ENCODE data around the gene DCAF15. TPM values are rescaled to one million over a fixed set of nuclear protein-coding genes. Genes with fewer than 3 reads are reported as not detected.
"Not testable (repeated sequence)": the region's sequence is repeated elsewhere in the genome, so short reads cannot be mapped to it uniquely, and the experiment has no call there.

Gene DCAF15
- total RNA-seq, 1 experiment from 2014 or later, result 39.1 TPM

DNA sequence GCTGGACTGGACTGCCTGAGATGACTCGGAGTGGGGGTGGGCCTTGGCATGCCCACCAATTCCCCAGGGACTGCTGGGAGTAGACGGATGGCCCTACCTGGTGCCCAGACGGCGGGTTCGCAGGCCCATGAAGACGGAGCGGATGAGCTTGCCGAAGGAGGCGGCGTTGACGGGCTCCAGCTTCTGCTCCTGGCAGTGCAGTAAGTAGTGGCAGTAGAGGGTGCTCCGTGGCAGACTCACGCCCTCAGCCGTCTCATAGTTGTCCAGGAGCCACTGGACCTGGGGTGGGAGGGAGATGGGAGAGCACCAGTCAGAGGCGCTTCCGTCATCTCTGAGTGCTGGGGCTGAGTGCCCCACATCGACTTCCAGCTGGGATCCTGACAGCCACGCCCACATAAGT is 17.6 kb downstream of the DCAF15 start:
- H3K36me3 ChIP-seq, result peaks cover 16% of the 10 kb centered on the region

DNA sequence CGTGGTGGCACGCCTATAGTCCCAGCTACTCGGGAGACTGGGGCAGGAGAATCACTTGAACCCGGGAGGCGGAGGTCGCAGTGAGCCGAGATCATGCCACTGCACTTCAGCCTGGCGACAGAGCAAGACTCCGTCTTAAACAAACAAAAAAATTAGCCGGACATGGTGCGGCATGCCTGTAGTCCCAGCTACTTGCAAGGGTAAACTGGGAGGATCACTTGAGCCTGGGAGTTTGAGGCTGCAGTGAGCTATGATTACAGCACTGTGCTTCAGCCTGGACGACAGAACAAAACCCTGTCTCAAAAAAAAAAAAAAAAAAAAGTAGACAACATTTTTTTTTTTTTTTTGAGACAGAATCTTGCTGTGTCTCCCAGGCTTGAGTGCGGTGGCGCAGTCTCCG is 19.6 kb downstream of the DCAF15 start:
- DNase-seq; H3K27me3 ChIP-seq; H3K27ac ChIP-seq; H3K9me3 ChIP-seq (replicated peaks); H3K4me3 ChIP-seq; H3K4me1 ChIP-seq: not testable (repeated sequence)
- peaks cover 12% of the 10 kb centered on the region for H3K36me3 ChIP-seq

More for the DNA sequence above, 17.6 kb downstream of the DCAF15 start:
- H3K9me3 ChIP-seq (replicated peaks), result no peaks in the 10 kb centered on the region
- no peaks in the 10 kb centered on the region for H3K27me3 ChIP-seq
- no peak overlapping the region for H3K27ac ChIP-seq
- H3K4me1 ChIP-seq, result no peaks in the 10 kb centered on the region
- DNase-seq, result no peak
- H3K4me3 ChIP-seq, result no peak overlapping the region

DNA sequence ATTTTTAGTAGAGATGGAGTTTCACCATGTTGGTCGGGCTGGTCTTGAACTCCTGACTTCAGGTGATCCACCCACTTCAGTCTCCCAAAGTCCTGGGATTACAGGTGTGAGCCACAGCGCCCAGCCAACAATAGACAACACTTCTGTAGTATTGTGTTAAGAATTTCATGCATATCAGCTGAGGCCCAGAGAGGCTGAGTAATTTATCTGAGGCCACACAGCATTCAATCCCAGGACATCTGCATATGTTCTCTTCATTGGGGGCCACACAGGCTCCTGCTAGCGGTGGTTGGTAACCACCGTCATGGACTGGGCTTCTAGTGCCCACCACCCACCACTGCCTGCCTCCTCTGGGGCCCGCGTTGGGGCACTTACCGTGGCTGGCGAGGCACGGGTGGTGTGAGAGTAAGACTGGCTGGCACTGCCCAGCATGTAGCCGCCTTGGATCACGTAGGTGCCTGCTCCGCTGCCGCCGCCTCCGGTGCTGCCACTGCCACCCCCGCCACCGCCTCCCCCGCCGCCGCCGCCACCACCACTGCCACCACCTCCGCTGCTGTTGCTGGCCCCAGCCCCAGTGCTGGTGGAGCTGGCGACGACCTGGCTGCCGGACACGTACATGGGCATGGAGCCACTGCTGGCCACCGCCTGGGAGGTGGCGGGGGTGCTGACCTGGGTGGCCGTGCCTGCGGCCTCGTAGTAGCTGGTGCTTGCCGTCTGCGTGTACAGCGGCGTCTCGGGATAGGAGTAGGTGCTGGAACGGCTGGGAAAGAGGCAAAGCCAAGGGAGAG is 20.3 kb downstream of the DCAF15 start:
- Histone ChIP-seq H3K36me3 (peaks cover 11% of the 10 kb centered on the region), H3K27ac (no peak overlapping the region), H3K4me1 (no peaks in the 10 kb centered on the region), H3K4me3 (no peak overlapping the region), H3K27me3 (no peaks in the 10 kb centered on the region), H3K9me3 (replicated peaks) (no peaks in the 10 kb centered on the region)
- no peak for DNase-seq

DNA sequence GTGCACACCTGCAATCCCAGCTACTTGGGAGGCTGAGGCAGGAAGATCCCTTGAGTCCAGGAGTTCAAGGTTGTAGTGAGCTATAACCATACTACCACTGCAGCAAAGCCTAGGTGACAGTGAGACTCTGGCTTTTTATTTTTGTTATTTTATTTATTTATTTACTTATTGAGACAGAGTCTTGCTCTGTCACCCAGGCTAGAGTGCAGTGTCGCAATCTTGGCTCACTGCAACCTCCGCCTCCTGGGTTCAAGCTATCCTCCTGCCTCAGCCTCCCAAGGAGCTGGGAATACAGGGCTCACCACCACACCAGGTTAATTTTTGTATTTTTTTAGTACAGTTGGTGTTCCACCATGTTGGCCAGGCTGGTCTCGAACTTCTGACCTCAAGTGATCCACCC is 21.2 kb downstream of the DCAF15 start:
- H3K9me3 ChIP-seq (replicated peaks); H3K4me1 ChIP-seq; H3K27me3 ChIP-seq; H3K4me3 ChIP-seq; H3K27ac ChIP-seq; DNase-seq; H3K36me3 ChIP-seq: not testable (repeated sequence)

DNA sequence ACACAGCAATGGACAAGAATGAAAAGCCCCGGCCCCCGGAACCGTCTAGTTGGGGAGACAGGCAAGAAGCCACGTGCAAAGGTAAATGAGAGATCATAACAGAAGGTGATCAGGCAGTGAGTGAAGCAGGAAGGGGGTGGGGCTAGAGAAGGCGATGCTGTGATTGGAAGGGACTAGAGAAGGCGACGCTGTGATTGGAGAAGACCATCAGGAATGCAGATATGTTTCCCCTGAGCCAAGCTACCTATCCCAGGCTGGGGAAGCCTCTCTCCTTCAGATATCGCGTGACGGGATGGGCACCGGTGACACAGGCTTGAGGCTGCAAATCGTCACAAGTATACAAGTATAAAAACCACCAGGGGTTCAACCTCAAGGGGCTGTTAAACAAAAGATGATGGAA is 21.8 kb downstream of the DCAF15 start:
- H3K9me3 ChIP-seq (replicated peaks), result no peaks in the 10 kb centered on the region
- H3K36me3 ChIP-seq, result peaks cover 6% of the 10 kb centered on the region; the same call in 1 of the 2 replicates
- DNase-seq, result peak in 1 of 2 experiments; percentile 58
- H3K27me3 ChIP-seq, result no peaks in the 10 kb centered on the region
- H3K4me3 ChIP-seq, result no peak overlapping the region
- H3K4me1 ChIP-seq, result no peaks in the 10 kb centered on the region
- H3K27ac ChIP-seq, result no peak overlapping the region

DNA sequence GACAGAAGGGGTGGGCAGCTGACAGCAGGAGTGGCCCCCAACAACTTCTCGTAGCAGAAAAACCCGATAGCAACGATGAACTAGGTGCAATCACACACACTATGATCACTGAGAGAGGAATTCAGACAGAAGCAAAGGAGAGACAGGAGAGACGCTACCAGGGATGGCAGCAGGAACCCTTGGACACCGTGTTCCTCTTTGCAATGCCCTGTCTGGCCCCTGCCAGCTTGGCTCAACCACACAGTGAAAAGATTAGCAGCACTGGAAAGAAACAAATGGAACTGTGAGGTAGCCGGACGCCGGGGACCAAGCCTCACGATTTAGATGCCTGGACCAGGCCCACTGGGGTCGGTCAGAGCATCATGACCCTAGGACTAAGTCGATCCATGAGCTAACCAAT is 23.6 kb downstream of the DCAF15 start:
- H3K27ac ChIP-seq, result no peak overlapping the region
- no peaks in the 10 kb centered on the region for H3K4me1 ChIP-seq
- peaks cover 3% of the 10 kb centered on the region; the same call in 1 of the 2 replicates for H3K36me3 ChIP-seq
- no peak for DNase-seq
- no peaks in the 10 kb centered on the region for H3K27me3 ChIP-seq
- H3K4me3 ChIP-seq, result no peak overlapping the region
- no peaks in the 10 kb centered on the region for H3K9me3 ChIP-seq (replicated peaks)

DNA sequence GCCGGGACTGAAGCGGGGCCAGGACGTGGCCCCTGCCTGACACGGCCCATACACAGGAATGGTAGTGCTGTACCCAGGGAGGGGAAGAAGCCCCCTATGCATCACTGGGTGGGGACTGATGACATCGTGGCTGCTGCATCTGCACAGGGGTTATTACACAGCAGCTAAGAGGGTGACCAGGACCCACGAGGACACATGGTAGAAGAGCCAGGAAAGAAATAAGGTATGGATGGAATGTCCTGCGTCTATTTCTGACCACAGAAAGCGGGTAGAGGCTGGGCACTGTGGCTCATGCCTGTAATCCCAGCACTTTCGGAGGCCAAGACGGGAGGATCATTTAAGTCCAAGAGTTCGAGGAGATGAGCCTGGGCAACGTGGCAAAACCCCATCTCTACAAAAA is 24.1 kb downstream of the DCAF15 start:
- Histone ChIP-seq H3K4me3 (no peak overlapping the region), H3K36me3 (peaks cover 3% of the 10 kb centered on the region; the same call in 1 of the 2 replicates), H3K9me3 (replicated peaks) (no peaks in the 10 kb centered on the region), H3K27ac (no peak overlapping the region), H3K4me1 (no peaks in the 10 kb centered on the region), H3K27me3 (no peaks in the 10 kb centered on the region)
- no peak for DNase-seq

DNA sequence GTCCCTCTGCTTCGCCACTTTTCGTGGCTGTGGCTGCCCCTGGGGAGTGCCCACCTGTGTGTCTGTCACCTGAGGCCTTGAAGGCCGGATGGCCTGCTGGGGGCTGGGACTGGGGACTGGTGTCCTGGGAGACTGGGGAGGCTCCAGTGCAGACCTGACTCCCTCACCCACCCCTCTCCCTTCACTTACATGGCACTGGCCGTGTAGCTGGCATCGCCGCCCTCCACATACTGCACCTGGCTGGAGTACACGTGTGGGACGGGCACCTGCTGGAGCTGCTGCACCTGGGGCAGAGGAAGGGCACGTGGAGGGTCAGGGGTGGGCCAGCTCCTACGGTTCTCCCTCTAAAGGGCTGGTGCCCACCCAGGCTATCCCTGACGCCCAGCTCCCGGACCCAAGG is 25.5 kb downstream of the DCAF15 start:
- no peak overlapping the region for H3K27ac ChIP-seq

DNA sequence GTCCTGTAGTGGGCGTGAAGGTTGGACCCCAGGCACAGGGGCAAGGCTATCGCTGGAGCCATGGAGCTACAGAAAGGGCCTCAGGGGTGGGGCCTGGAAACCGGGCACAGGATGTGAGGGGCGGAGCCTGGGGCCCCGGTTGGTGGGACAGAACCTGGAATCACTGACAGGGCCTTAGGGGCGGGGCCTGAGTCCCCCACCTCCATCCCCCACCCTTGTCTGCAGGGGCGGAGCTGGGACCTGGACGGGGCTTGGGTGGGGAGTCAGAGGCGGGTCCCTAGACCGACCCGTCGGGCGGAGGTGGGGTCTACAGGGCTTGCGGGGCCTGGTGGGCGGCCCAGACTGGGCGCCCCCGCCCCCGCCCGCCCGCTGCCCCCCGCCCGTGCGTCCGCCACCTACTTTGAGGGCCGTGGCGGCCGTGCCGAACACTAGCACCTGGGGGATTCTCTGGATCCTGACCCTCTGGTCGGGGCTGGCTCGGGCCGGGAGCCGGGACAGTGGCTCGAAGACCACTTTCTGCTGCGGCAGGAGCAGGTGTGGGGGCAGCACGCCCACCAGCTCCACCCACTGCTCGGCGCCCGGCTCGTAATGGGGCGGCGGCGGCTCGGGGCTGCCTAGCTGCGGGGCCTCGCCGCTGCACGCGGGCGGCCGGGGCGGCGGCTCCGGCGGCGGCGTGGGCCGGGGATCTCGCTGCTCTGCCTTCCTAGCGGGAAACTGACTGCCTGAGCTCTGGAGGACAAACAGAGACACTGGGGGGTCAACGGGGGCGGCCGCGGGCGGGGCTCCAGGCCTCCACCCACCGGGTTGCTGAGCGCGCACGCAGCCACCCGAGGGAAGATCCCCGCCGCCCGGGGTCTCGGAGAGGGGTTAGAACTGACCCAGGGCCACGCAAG is 26.3 kb downstream of the DCAF15 start:
- Histone ChIP-seq H3K9me3 (replicated peaks) (no peaks in the 10 kb centered on the region), H3K27ac (no peak overlapping the region), H3K4me1 (no peaks in the 10 kb centered on the region), H3K27me3 (no peaks in the 10 kb centered on the region), H3K36me3 (no peaks in the 10 kb centered on the region), H3K4me3 (no peak overlapping the region)
- DNase-seq, result peak; percentile 34 to 44

More for the DNA sequence above, 25.5 kb downstream of the DCAF15 start:
- Histone ChIP-seq H3K4me3 (no peak overlapping the region), H3K27me3 (no peaks in the 10 kb centered on the region), H3K36me3 (no peaks in the 10 kb centered on the region), H3K9me3 (replicated peaks) (no peaks in the 10 kb centered on the region), H3K4me1 (no peaks in the 10 kb centered on the region)
- no peak for DNase-seq

DNA sequence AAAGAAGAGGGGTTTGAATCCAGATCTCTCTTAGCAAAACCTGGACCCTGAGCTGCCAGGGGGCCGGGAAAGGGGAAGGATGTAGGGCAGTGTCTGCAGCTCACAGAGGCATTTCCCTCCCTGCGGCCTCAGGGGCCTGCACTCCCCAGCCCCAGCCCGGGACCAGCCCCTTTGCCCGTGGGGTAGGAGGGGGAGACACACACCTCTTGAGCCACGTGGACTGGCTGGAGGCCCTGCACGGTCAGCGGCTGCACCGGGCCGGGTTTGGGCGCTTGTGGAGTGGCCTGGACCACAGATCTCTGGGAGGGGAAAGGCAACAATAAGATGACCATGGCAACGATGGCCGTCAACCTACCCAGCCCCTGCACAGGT is 26.9 kb downstream of the DCAF15 start:
- no peak overlapping the region for H3K4me3 ChIP-seq
- H3K9me3 ChIP-seq (replicated peaks), result no peaks in the 10 kb centered on the region
- H3K36me3 ChIP-seq, result no peaks in the 10 kb centered on the region
- DNase-seq, result no peak
- no peaks in the 10 kb centered on the region for H3K4me1 ChIP-seq
- no peak overlapping the region for H3K27ac ChIP-seq
- no peaks in the 10 kb centered on the region for H3K27me3 ChIP-seq

DNA sequence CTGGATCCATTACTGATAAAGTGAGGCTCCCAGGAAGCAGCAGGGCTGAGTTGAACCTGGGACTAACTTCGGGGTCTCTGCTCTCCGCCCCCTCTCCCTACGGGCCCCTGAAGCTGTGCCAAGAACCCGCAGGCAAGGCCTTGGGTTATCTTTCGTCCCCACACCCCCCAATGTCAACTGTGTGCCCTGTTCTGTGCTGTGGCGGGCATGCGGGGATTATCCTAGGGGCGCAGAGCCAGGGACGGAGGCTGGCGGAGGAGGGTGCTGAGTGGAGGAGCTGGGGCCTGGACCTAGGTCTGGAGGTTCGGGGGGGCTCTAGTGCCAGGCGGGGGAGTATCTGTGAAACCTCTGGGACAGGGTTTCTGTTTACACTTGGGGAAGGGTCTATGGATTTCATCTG is 27.4 kb downstream of the DCAF15 start:
- H3K27ac ChIP-seq, result no peak overlapping the region
- no peak overlapping the region for H3K4me3 ChIP-seq
- no peaks in the 10 kb centered on the region for H3K9me3 ChIP-seq (replicated peaks)
- H3K4me1 ChIP-seq, result no peaks in the 10 kb centered on the region
- no peaks in the 10 kb centered on the region for H3K27me3 ChIP-seq
- no peaks in the 10 kb centered on the region for H3K36me3 ChIP-seq
- DNase-seq, result no peak

DNA sequence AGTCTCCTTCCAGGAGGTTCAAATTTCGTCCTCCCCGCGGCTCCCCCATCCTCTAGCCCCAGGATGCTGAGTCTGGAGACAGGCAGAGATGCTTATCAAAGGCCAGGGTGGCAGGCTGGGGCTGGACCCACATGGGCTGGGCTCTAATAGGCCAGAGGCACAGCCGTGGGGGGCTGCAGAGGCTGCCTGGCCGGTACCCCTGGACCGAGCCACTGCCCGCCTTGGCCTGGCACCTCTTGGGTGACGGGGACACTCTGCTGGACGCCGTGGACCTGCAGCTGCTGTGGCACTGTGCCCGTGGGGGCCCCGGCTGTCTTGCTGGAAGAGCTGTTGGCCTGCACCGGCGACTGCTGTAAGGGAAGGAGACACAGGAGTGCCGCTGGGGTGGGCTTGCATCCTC is 28.0 kb downstream of the DCAF15 start:
- H3K4me1 ChIP-seq, result no peaks in the 10 kb centered on the region
- H3K9me3 ChIP-seq (replicated peaks), result no peaks in the 10 kb centered on the region
- H3K36me3 ChIP-seq, result no peaks in the 10 kb centered on the region
- no peak for DNase-seq
- H3K27me3 ChIP-seq, result no peaks in the 10 kb centered on the region
- no peak overlapping the region for H3K27ac ChIP-seq
- H3K4me3 ChIP-seq, result no peak overlapping the region

DNA sequence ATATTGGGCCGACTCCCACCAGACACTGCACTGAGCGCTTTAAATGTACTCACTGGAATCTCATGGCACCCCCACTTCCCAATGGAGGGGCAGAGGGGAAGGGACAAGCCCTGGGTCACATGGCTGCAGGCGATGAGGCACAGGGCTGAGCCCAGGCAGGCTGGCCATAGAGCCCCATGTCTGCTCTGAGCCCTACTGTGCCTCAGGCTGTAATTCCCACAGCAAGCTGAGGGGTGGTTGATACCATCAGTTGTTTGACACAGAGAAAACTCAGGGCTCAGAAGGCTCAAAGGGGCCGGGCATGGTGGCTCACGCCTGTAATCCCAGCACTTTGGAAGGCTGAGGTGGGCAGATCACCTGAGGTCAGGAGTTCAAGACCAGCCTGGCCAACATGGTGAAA is 28.7 kb downstream of the DCAF15 start:
- H3K4me1 ChIP-seq, result peaks cover 1% of the 10 kb centered on the region
- no peak for DNase-seq
- H3K4me3 ChIP-seq, result no peak overlapping the region
- no peaks in the 10 kb centered on the region for H3K27me3 ChIP-seq
- H3K9me3 ChIP-seq (replicated peaks), result no peaks in the 10 kb centered on the region
- H3K36me3 ChIP-seq, result no peaks in the 10 kb centered on the region
- no peak overlapping the region for H3K27ac ChIP-seq

DNA sequence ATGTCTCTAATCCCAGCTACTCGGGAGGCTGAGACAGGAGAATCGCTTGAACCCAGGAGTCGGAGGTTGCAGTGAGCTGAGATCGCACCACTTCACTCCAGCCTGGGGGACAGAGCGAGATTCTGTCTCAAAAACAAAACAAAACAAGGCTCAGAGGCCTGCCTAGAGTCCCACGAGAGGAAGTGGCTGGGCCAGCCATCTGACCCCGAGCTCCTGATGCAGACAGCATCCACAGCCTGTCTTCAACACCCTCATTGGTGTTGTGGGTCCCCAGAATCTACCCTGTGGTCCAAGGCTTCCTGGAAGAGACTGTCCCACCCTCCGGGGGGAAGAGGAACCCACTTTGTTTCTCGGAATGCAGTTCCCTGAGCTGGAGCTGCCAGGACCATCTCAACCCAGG is 29.2 kb downstream of the DCAF15 start:
- Histone ChIP-seq H3K27me3 (no peaks in the 10 kb centered on the region), H3K36me3 (no peaks in the 10 kb centered on the region), H3K27ac (no peak overlapping the region), H3K4me1 (peaks cover 6% of the 10 kb centered on the region), H3K9me3 (replicated peaks) (no peaks in the 10 kb centered on the region), H3K4me3 (no peak overlapping the region)
- no peak for DNase-seq

DNA sequence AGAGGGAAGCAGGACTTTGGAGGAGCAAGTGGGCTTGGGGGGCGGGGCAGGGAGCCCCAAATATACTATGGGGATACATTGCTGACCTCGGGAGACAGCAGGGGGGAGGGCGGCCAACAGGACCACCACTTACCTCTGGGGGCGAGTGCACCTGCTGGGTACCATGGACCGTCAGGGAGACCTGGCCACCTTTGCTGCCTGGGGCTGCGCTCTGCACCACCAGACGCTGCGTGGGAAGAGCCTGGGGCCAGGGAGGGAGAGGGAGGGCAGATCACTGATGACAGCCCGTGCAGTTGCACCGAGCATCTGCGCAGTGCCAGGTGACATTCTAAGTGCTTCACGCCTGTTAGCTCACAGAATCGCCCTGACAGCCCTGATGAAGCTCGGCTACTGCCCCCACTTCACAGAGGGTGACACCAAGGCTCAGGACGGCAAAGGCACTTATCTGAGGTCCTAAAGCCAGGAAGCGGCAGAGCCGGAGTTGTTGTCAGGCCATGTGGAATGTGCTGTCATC is 29.7 kb downstream of the DCAF15 start:
- H3K4me1 ChIP-seq, result peaks cover 12% of the 10 kb centered on the region
- H3K27me3 ChIP-seq, result no peaks in the 10 kb centered on the region
- H3K9me3 ChIP-seq (replicated peaks), result no peaks in the 10 kb centered on the region

More for the DNA sequence above, 29.7 kb downstream of the DCAF15 start:
- Histone ChIP-seq H3K27ac (no peak overlapping the region), H3K36me3 (no peaks in the 10 kb centered on the region), H3K4me3 (no peak overlapping the region)
- no peak for DNase-seq

Data from SJCRH30 (cell line).